ENCODE measurements around the gene RBP5. TPM values are rescaled to one million over a fixed set of nuclear protein-coding genes. Genes with fewer than 3 reads are reported as not detected.

Gene RBP5
- total RNA-seq, 1 experiment from 2014 or later, result 2.3 TPM

DNA sequence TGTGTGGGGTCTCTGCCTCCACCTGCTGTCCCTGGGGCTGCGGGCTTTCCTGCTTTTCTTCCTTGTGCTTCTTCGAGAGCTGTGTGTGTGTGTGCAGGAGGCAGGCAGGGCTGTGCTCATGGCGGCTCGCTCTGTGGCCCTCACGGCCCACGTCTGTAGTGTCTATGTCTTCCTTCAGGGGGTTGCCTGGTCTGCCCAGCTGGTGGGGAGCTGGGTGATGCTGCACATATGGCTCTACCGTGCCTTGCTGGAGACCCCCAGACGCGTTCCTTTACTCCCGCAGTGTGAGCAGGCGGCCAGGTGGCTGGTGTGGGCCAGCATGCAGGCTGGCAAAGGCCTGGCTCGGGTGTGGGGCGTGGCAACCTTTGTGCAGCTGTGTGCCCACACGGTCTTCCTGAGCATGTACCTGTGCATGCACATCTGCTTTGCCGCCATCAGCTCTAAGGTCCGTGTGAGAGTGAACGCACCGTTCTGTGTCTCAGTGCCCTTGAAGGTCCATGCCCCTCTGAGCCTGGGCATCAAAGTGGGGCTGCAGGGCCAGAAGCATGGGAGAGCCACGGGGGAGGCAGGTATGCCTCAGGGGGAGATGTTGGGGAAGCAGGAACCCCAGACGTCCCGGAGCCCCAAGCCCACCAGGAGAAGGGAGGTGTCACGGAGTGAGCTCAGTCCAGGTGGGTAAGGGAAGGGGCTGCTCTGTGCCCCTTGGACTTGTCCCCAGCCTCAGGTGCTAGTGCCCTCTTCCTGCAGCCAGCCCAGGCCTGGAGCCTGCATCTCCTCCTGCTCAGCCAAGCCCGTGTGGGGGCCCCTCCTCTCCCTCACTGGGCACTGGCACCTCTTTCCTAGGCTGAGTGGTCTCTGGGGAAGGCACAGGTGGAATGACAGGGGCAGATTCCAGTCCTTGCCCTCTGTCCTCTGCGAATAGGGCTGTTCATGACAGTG is 27.8 kb upstream of the RBP5 start:
- TF ChIP-seq, protein P1, sequence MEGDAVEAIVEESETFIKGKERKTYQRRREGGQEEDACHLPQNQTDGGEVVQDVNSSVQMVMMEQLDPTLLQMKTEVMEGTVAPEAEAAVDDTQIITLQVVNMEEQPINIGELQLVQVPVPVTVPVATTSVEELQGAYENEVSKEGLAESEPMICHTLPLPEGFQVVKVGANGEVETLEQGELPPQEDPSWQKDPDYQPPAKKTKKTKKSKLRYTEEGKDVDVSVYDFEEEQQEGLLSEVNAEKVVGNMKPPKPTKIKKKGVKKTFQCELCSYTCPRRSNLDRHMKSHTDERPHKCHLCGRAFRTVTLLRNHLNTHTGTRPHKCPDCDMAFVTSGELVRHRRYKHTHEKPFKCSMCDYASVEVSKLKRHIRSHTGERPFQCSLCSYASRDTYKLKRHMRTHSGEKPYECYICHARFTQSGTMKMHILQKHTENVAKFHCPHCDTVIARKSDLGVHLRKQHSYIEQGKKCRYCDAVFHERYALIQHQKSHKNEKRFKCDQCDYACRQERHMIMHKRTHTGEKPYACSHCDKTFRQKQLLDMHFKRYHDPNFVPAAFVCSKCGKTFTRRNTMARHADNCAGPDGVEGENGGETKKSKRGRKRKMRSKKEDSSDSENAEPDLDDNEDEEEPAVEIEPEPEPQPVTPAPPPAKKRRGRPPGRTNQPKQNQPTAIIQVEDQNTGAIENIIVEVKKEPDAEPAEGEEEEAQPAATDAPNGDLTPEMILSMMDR (IDR thresholded peaks at IDR 0.05; ENCODE audit: unreplicated experiment), result no peak
- peaks cover 13% of the 10 kb centered on the region for H3K27me3 Mint-ChIP-seq (ENCODE audit: unreplicated experiment)
- peaks cover 7% of the 10 kb centered on the region for H3K36me3 Mint-ChIP-seq (ENCODE audit: insufficient read depth, unreplicated experiment)
- H3K4me3 Mint-ChIP-seq (ENCODE audit: low read depth, unreplicated experiment), result no peak overlapping the region
- no peaks in the 10 kb centered on the region for H3K4me1 Mint-ChIP-seq (ENCODE audit: low read depth, unreplicated experiment)
- no TSS peak for BruUV-seq (replicated peaks)
- DNase-seq, result no peak
- H3K9me3 Mint-ChIP-seq (ENCODE audit: low read depth, unreplicated experiment), result no peaks in the 10 kb centered on the region
- no peak overlapping the region for H3K27ac Mint-ChIP-seq (ENCODE audit: unreplicated experiment)
- CTCF ChIA-PET, result no interaction called here
- intact Hi-C loops (cut with micrococcal nuclease; ENCODE audit: unreplicated experiment), result no loop called here

DNA sequence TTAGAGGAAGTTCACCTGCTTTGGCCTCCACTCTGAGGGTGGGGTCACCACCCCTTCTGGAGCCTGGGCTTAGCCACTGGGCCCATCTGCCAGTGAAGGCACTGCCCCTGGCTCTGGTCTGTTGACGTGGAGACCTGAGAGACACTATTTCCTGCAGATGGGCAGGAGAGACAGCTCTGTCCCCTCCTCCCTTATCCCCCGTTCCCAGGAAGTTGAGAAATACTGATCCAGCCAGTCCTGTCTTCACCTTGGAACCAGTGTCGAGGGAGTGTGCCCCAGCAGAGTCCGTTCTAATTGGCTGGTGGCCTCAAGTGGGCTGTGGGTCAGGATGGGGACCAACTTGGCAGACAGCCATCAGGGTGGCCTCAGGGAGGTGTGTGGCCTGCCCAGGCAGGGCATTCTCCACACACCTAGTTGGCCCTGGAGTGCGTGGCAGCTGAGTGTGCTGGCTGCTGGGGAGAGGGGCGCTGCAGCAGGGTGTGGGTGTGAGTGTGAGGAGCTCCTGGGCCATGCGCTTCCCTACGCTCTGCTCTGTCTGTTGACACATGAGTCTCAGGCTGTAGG is 26.9 kb upstream of the RBP5 start:
- no peak overlapping the region for H3K27ac Mint-ChIP-seq (ENCODE audit: unreplicated experiment)
- H3K36me3 Mint-ChIP-seq (ENCODE audit: insufficient read depth, unreplicated experiment), result peaks cover 7% of the 10 kb centered on the region
- DNase-seq, result no peak
- intact Hi-C loops (cut with micrococcal nuclease; ENCODE audit: unreplicated experiment), result no loop called here
- peaks cover 3% of the 10 kb centered on the region for H3K27me3 Mint-ChIP-seq (ENCODE audit: unreplicated experiment)
- no peaks in the 10 kb centered on the region for H3K4me1 Mint-ChIP-seq (ENCODE audit: low read depth, unreplicated experiment)
- no peak overlapping the region for H3K4me3 Mint-ChIP-seq (ENCODE audit: low read depth, unreplicated experiment)
- H3K9me3 Mint-ChIP-seq (ENCODE audit: low read depth, unreplicated experiment), result no peaks in the 10 kb centered on the region
- TF ChIP-seq, protein P1 (IDR thresholded peaks at IDR 0.05; ENCODE audit: unreplicated experiment), result no peak
- CTCF ChIA-PET, result no interaction called here
- no TSS peak for BruUV-seq (replicated peaks)

DNA sequence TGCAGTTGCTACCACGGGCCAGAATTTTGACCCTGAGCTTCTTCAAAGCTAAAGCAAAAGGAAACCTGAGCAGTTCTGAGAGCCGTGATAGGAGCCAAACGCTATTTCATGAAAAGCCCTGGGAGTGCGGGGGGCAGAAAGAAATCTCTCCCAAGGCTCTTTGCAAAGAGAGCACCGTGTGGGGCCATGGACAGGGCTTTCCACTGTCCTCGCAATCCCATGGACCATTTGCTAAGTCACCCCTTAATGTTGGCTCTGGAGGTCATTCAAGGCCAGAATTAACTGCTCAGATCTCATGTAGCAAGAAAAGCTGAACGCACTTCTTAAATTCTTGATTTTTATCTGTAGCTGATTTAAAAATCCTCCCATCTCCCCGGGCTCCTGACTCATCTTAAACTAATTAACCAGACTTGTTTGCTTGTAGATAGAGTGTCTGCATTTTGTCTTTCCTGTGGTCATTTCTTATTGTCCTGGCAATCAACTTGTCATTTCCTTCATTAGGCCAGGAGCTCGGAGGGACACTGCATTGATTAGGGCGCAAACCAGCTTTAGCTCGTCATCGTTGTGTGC is 26.3 kb upstream of the RBP5 start:
- intact Hi-C loops (cut with micrococcal nuclease; ENCODE audit: unreplicated experiment), result no loop called here
- no peak overlapping the region for H3K27ac Mint-ChIP-seq (ENCODE audit: unreplicated experiment)

DNA sequence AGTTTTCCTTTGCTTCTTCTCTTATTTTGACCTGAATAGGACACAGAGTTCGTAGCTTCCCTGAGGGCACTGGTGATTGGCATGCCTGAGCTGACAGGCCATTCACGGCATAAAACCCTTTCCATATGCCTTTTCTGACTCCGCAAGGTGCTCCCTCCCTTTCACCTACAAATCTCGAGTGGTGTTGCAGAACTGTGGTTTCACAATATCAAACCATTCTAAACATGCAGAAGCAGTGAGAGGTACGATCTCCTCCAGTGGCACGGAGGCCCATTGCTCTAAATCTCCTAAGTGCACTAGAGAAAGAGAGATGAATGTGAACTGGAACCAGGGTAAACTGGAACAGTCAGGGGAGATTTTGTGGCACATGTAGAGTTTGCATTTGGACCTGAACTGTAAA is 25.4 kb upstream of the RBP5 start:
- peaks cover 7% of the 10 kb centered on the region for H3K36me3 Mint-ChIP-seq (ENCODE audit: insufficient read depth, unreplicated experiment)
- CTCF ChIA-PET, result no interaction called here
- intact Hi-C loops (cut with micrococcal nuclease; ENCODE audit: unreplicated experiment), result no loop called here
- no peaks in the 10 kb centered on the region for H3K9me3 Mint-ChIP-seq (ENCODE audit: low read depth, unreplicated experiment)
- TF ChIP-seq, protein P1 (IDR thresholded peaks at IDR 0.05; ENCODE audit: unreplicated experiment), result no peak
- H3K27ac Mint-ChIP-seq (ENCODE audit: unreplicated experiment), result no peak overlapping the region
- no peak overlapping the region for H3K4me3 Mint-ChIP-seq (ENCODE audit: low read depth, unreplicated experiment)
- no TSS peak for BruUV-seq (replicated peaks)
- H3K4me1 Mint-ChIP-seq (ENCODE audit: low read depth, unreplicated experiment), result no peaks in the 10 kb centered on the region
- H3K27me3 Mint-ChIP-seq (ENCODE audit: unreplicated experiment), result no peaks in the 10 kb centered on the region
- DNase-seq, result no peak

More for the DNA sequence above, 26.3 kb upstream of the RBP5 start:
- no peaks in the 10 kb centered on the region for H3K4me1 Mint-ChIP-seq (ENCODE audit: low read depth, unreplicated experiment)
- no TSS peak for BruUV-seq (replicated peaks)
- H3K4me3 Mint-ChIP-seq (ENCODE audit: low read depth, unreplicated experiment), result no peak overlapping the region
- TF ChIP-seq, protein P1 (IDR thresholded peaks at IDR 0.05; ENCODE audit: unreplicated experiment), result no peak
- peaks cover 7% of the 10 kb centered on the region for H3K36me3 Mint-ChIP-seq (ENCODE audit: insufficient read depth, unreplicated experiment)
- H3K9me3 Mint-ChIP-seq (ENCODE audit: low read depth, unreplicated experiment), result no peaks in the 10 kb centered on the region
- no peaks in the 10 kb centered on the region for H3K27me3 Mint-ChIP-seq (ENCODE audit: unreplicated experiment)
- CTCF ChIA-PET, result no interaction called here
- DNase-seq, result no peak

All from Calu3 (cell line).